ENCODE results near the gene ACOT4. TPM values are rescaled to one million over a fixed set of nuclear protein-coding genes. Genes with fewer than 3 reads are reported as not detected.
A peak's percentile ranks its signal among the peaks of the same experiment; 100 is the strongest.
"Not testable (repeated sequence)": the region's sequence is repeated elsewhere in the genome, so short reads cannot be mapped to it uniquely, and the experiment has no call there.

ACOT4 gene
- 1 to 10 TPM; 3.0 to 3.1 TPM for total RNA-seq

- ATAC-seq = peak; percentile 85
- intact Hi-C loops (cut with DNase I, micrococcal nuclease) = loop anchor here in 1 of 2 experiments (1.0 to 2.0 kb wide), 3 partner anchors 20 to 41 kb away; partner anchors contain the start of genes ACOT2 and ACOT6
- Mint-ChIP-seq H3K4me1 (peaks cover 9% of the 10 kb centered on the region), H3K4me3 (peak within 1 kb of the TSS; percentile 65), H3K27ac (peak within 1 kb of the TSS; percentile 56), H3K36me3 (ENCODE audit: low read depth) (peaks cover 2% of the 10 kb centered on the region), H3K9me3 (ENCODE audit: low read depth) (no peaks in the 10 kb centered on the region), H3K27me3 (no peaks in the 10 kb centered on the region)
- ChIA-PET POLR2A (interaction anchor here (1.0 kb wide), 3 partner anchors 21 to 24 kb away, joined by 3 to 4 read pairs (median 3); partner anchors contain the start of gene ACOT2), CTCF (interaction anchor here (1.4 kb wide), 2 partner anchors 14 to 21 kb away, joined by 5 to 6 read pairs; no protein-coding TSS in a partner anchor)
- peak; percentile 69 for DNase-seq
Observed at GRCh38 chr14:73591690-73592449, at the start of gene ACOT4. ACOT4 (plus strand) TSS chr14:73591873; CDS start chr14:73591960, 87 bp downstream.

GRCh38 chr14:73542961-73543360, 48.7 kb upstream of the ACOT4 start:
- ATAC-seq; DNase-seq; CTCF ChIA-PET; H3K9me3 Mint-ChIP-seq (ENCODE audit: low read depth); H3K36me3 Mint-ChIP-seq (ENCODE audit: low read depth); H3K27ac Mint-ChIP-seq; intact Hi-C loops (cut with DNase I, micrococcal nuclease); H3K4me3 Mint-ChIP-seq; H3K27me3 Mint-ChIP-seq; POLR2A ChIA-PET; H3K4me1 Mint-ChIP-seq: not testable (repeated sequence)

GRCh38 chr14:73545353-73545752, 46.3 kb upstream of the ACOT4 start:
- CTCF ChIA-PET; H3K4me3 Mint-ChIP-seq; H3K9me3 Mint-ChIP-seq (ENCODE audit: low read depth); ATAC-seq; H3K27ac Mint-ChIP-seq; H3K27me3 Mint-ChIP-seq; intact Hi-C loops (cut with DNase I, micrococcal nuclease); H3K4me1 Mint-ChIP-seq; DNase-seq; POLR2A ChIA-PET; H3K36me3 Mint-ChIP-seq (ENCODE audit: low read depth): not testable (repeated sequence)

- H3K4me1 Mint-ChIP-seq; H3K27ac Mint-ChIP-seq; H3K36me3 Mint-ChIP-seq (ENCODE audit: low read depth); H3K4me3 Mint-ChIP-seq; POLR2A ChIA-PET; DNase-seq; CTCF ChIA-PET; H3K9me3 Mint-ChIP-seq (ENCODE audit: low read depth); ATAC-seq; intact Hi-C loops (cut with DNase I, micrococcal nuclease); H3K27me3 Mint-ChIP-seq: not testable (repeated sequence)
Observed at GRCh38 chr14:73549097-73549496, 42.6 kb upstream of the ACOT4 start.

GRCh38 chr14:73549889-73550524, 41.7 kb upstream of the ACOT4 start:
- H3K9me3 Mint-ChIP-seq (ENCODE audit: low read depth); DNase-seq; POLR2A ChIA-PET; H3K4me1 Mint-ChIP-seq; H3K27ac Mint-ChIP-seq; ATAC-seq; H3K36me3 Mint-ChIP-seq (ENCODE audit: low read depth); H3K4me3 Mint-ChIP-seq; H3K27me3 Mint-ChIP-seq; intact Hi-C loops (cut with DNase I, micrococcal nuclease); CTCF ChIA-PET: not testable (repeated sequence)

- no peaks in the 10 kb centered on the region for H3K4me1 Mint-ChIP-seq
- no peaks in the 10 kb centered on the region for H3K36me3 Mint-ChIP-seq (ENCODE audit: low read depth)
- POLR2A ChIA-PET = no interaction called here
- no peaks in the 10 kb centered on the region for H3K9me3 Mint-ChIP-seq (ENCODE audit: low read depth)
- ATAC-seq (no peak), DNase-seq (no peak)
- H3K27me3 Mint-ChIP-seq = no peaks in the 10 kb centered on the region
- no peak overlapping the region for H3K4me3 Mint-ChIP-seq
- no peak overlapping the region for H3K27ac Mint-ChIP-seq
- CTCF ChIA-PET = no interaction called here
- intact Hi-C loops (cut with DNase I, micrococcal nuclease) = no loop called here
Observed at GRCh38 chr14:73553845-73554244, 37.8 kb upstream of the ACOT4 start.

- H3K4me3 Mint-ChIP-seq; H3K27me3 Mint-ChIP-seq; H3K27ac Mint-ChIP-seq; H3K4me1 Mint-ChIP-seq; POLR2A ChIA-PET; H3K36me3 Mint-ChIP-seq (ENCODE audit: low read depth); CTCF ChIA-PET; intact Hi-C loops (cut with DNase I, micrococcal nuclease); H3K9me3 Mint-ChIP-seq (ENCODE audit: low read depth); DNase-seq; ATAC-seq: not testable (repeated sequence)
Observed at GRCh38 chr14:73557201-73557600, 34.5 kb upstream of the ACOT4 start.

GRCh38 chr14:73558238-73558637, 33.4 kb upstream of the ACOT4 start:
- H3K36me3 Mint-ChIP-seq (ENCODE audit: low read depth); ATAC-seq; DNase-seq; H3K4me3 Mint-ChIP-seq; H3K4me1 Mint-ChIP-seq; POLR2A ChIA-PET; H3K27me3 Mint-ChIP-seq; intact Hi-C loops (cut with DNase I, micrococcal nuclease); H3K27ac Mint-ChIP-seq; H3K9me3 Mint-ChIP-seq (ENCODE audit: low read depth): not testable (repeated sequence)
- CTCF ChIA-PET = interaction anchor here (0.6 kb wide), 1 partner anchor 220 kb away, joined by 3 read pairs; no protein-coding TSS in a partner anchor

GRCh38 chr14:73562256-73562655, 29.4 kb upstream of the ACOT4 start:
- CTCF ChIA-PET; ATAC-seq; H3K4me3 Mint-ChIP-seq; H3K27me3 Mint-ChIP-seq; H3K9me3 Mint-ChIP-seq (ENCODE audit: low read depth); H3K27ac Mint-ChIP-seq; POLR2A ChIA-PET; DNase-seq: not testable (repeated sequence)
- Mint-ChIP-seq H3K36me3 (ENCODE audit: low read depth) (peaks cover 28% of the 10 kb centered on the region), H3K4me1 (peaks cover 21% of the 10 kb centered on the region)
- intact Hi-C loops (cut with DNase I, micrococcal nuclease) = loop anchor here in 1 of 2 experiments (10.0 kb wide), 1 partner anchor 267 kb away; no protein-coding TSS in a partner anchor

- H3K4me3 Mint-ChIP-seq; POLR2A ChIA-PET; ATAC-seq; DNase-seq; H3K9me3 Mint-ChIP-seq (ENCODE audit: low read depth); H3K27me3 Mint-ChIP-seq; H3K27ac Mint-ChIP-seq; CTCF ChIA-PET: not testable (repeated sequence)
- peaks cover 32% of the 10 kb centered on the region for H3K36me3 Mint-ChIP-seq (ENCODE audit: low read depth)
- H3K4me1 Mint-ChIP-seq = peaks cover 26% of the 10 kb centered on the region
- intact Hi-C loops (cut with DNase I, micrococcal nuclease) = loop anchor here in 1 of 2 experiments (10.0 kb wide), 1 partner anchor 268 kb away; no protein-coding TSS in a partner anchor
Observed at GRCh38 chr14:73562696-73563095, 29.0 kb upstream of the ACOT4 start.

- DNase-seq; H3K4me3 Mint-ChIP-seq; ATAC-seq; H3K9me3 Mint-ChIP-seq (ENCODE audit: low read depth); POLR2A ChIA-PET; H3K27me3 Mint-ChIP-seq; H3K27ac Mint-ChIP-seq: not testable (repeated sequence)
- Mint-ChIP-seq H3K36me3 (ENCODE audit: low read depth) (peaks cover 45% of the 10 kb centered on the region), H3K4me1 (peaks cover 43% of the 10 kb centered on the region)
- intact Hi-C loops (cut with DNase I, micrococcal nuclease) = loop anchor here (5.0 to 10.0 kb wide), 2 partner anchors 66 to 272 kb away; no protein-coding TSS in a partner anchor
- CTCF ChIA-PET = interaction anchor here (1.0 to 1.9 kb wide), 3 partner anchors 23 to 431 kb away, joined by 3 to 5 read pairs (median 4); no protein-coding TSS in a partner anchor
Observed at GRCh38 chr14:73566431-73566830, 25.2 kb upstream of the ACOT4 start.
